Ishikawa (cell line): ENCODE measurements around the gene EHD1.

Source experiments
- CREB1 ChIP-seq: IDR thresholded peaks from 2 replicates; pipeline ENCODE4 v1.6.1; 2012; ENCODE audit warnings: low read depth
- EP300 ChIP-seq: IDR thresholded peaks from 2 replicates; pipeline ENCODE4 v1.6.1; 2012; ENCODE audit warnings: borderline replicate concordance
- MAX ChIP-seq: IDR thresholded peaks from 2 replicates; pipeline ENCODE4 v1.6.1; 2012
- YY1 ChIP-seq: IDR thresholded peaks from 2 replicates; pipeline ENCODE4 v1.6.1; 2012; ENCODE audit warnings: low read depth

- TF ChIP-seq EP300 = no peak
- TF ChIP-seq YY1 = no peak
- no peak for TF ChIP-seq CREB1
- TF ChIP-seq MAX = no peak
Observed at GRCh38 chr11:64852804-64853509, 25.5 kb downstream of the EHD1 start.
